Progenitor cell of endocrine pancreas (in vitro differentiated cells): ENCODE data around the gene SLC23A2. TPM values are rescaled to one million over a fixed set of nuclear protein-coding genes. Genes with fewer than 3 reads are reported as not detected.
"Not testable (repeated sequence)": the region's sequence is repeated elsewhere in the genome, so short reads cannot be mapped to it uniquely, and the experiment has no call there.

Experiments
- DNase-seq: peaks from one replicate; pipeline ENCODE4 v3.0.0; 2021; ENCODE audit warnings: low spot score; ENCODE audit not compliant: unreplicated experiment
- H3K27ac Mint-ChIP-seq: 2 replicates; pipeline ENCODE4 v1.8.0; 2021; ENCODE audit warnings: mild to moderate bottlenecking, moderate library complexity, mixed read lengths
- H3K27me3 Mint-ChIP-seq: 2 replicates; pipeline ENCODE4 v1.8.0; 2021; ENCODE audit warnings: mixed read lengths
- H3K36me3 Mint-ChIP-seq: 2 replicates; pipeline ENCODE4 v1.8.0; 2022; ENCODE audit warnings: mixed read lengths; ENCODE audit not compliant: insufficient read depth
- H3K4me1 Mint-ChIP-seq: 2 replicates; pipeline ENCODE4 v1.8.0; 2021; ENCODE audit warnings: low read depth, mixed read lengths
- H3K4me3 Mint-ChIP-seq: 2 replicates; pipeline ENCODE4 v1.8.0; 2021; ENCODE audit warnings: low read depth, mild to moderate bottlenecking, moderate library complexity, mixed read lengths
- H3K9me3 Mint-ChIP-seq: 2 replicates; pipeline ENCODE4 v1.8.0; 2021; ENCODE audit warnings: low read depth, mixed read lengths
- total RNA-seq: library from RNA; stranded (reverse); gene quantifications from 2 replicates; pipeline ENCODE4 v1.2.1, GENCODE V29; 2021
- TF ChIP-seq, protein P1 (sequence below): fragments of 200-600 bp; sonication (generic); IDR thresholded peaks from one replicate; pipeline ENCODE4 v1.5.0; 2021; ENCODE audit warnings: antibody characterized with exemption, mild to moderate bottlenecking; ENCODE audit not compliant: unreplicated experiment

SLC23A2 gene
- total RNA-seq, 1 donor from 2014 or later: 23.6 TPM

DNA sequence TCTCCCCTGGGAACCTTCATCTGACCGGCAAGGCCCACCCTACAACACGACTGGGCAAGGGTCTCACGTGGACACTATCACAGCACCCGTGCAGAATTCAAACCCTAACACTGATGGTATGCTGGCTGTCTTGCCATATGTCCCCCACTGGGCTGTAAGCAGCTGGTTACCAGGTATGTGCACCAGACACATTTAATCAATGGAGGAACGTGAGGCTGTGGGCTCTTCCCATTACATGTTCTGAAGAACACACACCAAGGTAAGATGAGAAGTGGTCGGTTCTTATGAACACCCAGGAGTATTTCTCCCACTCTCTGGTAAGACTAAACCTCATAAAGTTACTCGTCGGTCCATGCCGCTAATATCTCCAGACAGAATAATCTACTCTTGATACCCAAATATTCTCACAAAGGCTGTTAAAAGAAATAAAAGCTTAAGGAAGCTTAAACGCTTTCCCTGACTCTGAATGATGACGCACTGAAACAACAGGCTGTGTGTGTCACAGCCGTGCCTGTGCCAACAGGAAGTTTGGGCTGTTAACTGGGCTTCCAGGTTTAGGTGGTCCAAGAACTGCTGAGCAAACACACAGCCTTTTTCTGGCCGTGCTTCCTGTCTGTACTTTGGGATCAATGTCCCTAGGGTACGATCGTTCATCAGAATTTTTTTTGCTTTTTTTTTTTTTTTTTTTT lies 75.3 kb downstream of the SLC23A2 start:
- no peaks in the 10 kb centered on the region for H3K9me3 Mint-ChIP-seq
- H3K4me1 Mint-ChIP-seq: peaks cover 1% of the 10 kb centered on the region
- TF ChIP-seq, protein P1, sequence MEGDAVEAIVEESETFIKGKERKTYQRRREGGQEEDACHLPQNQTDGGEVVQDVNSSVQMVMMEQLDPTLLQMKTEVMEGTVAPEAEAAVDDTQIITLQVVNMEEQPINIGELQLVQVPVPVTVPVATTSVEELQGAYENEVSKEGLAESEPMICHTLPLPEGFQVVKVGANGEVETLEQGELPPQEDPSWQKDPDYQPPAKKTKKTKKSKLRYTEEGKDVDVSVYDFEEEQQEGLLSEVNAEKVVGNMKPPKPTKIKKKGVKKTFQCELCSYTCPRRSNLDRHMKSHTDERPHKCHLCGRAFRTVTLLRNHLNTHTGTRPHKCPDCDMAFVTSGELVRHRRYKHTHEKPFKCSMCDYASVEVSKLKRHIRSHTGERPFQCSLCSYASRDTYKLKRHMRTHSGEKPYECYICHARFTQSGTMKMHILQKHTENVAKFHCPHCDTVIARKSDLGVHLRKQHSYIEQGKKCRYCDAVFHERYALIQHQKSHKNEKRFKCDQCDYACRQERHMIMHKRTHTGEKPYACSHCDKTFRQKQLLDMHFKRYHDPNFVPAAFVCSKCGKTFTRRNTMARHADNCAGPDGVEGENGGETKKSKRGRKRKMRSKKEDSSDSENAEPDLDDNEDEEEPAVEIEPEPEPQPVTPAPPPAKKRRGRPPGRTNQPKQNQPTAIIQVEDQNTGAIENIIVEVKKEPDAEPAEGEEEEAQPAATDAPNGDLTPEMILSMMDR: no peak
- no peaks in the 10 kb centered on the region for H3K36me3 Mint-ChIP-seq
- no peaks in the 10 kb centered on the region for H3K27me3 Mint-ChIP-seq
- DNase-seq: no peak
- H3K4me3 Mint-ChIP-seq: no peak overlapping the region
- no peak overlapping the region for H3K27ac Mint-ChIP-seq

DNA sequence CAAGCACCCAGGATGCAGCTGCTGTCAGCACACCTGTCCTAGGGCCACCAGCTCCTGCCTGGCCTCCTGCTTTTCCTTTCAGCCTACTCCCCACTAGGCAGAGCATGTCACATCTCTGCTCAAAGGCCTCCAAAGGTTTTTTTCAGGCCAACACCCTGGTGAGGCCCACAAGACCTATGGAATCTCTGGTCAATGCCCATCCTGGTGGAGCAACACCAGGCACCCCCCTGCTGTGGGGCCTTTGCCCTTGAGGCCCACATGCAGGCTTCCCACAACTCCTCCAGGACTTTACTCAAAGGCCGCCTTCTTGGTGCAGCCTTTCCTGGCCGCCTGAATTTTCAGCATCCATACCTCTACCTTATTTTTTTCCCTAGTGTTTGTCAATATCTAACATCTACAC lies 76.9 kb downstream of the SLC23A2 start:
- Mint-ChIP-seq H3K4me1 (peaks cover 1% of the 10 kb centered on the region), H3K27ac (no peak overlapping the region), H3K36me3 (no peaks in the 10 kb centered on the region), H3K4me3 (no peak overlapping the region), H3K27me3 (no peaks in the 10 kb centered on the region), H3K9me3 (no peaks in the 10 kb centered on the region)
- no peak for DNase-seq
- TF ChIP-seq, protein P1: no peak

DNA sequence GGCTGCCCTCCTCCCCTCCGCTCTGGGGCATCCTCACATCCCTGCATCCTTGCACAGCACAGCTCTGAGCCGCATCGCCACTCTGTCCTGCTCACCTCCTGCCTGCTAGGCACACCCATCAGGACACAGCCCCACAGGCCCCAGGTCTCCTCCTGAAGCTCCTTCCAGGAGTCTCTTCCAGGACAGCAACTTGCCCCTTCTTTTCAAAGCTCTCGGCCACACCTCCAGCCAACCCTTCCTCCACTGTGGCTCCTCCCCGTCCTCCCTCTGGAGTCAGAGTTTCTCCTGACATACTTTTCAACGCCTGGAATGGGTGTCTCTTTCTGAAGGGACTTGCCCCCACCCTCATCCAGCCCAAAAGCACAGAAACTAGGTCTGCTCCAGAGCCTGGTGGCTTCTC lies 77.3 kb downstream of the SLC23A2 start:
- Mint-ChIP-seq H3K4me3 (no peak overlapping the region), H3K27ac (no peak overlapping the region), H3K36me3 (no peaks in the 10 kb centered on the region), H3K9me3 (no peaks in the 10 kb centered on the region), H3K27me3 (no peaks in the 10 kb centered on the region), H3K4me1 (peaks cover 1% of the 10 kb centered on the region)
- DNase-seq: no peak
- TF ChIP-seq, protein P1: no peak

DNA sequence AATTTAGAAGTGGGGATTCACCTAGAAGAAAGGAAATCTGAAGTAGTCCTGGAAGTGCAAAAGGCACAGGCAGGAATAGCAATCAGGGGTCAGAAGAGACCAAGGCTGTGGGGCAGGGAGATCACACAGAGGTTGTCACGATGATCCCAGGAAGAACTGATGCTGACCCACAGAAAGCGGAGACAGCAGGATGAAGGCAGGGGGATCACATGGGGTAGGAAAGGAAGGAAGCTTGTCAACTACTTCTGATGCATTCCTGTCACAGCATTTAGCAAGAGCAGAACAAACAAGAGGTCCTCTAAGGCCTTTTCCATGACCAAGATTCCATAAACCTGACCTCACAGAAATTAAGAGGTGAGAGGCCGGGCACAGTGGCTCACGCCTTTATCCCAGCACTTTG lies 79.1 kb downstream of the SLC23A2 start:
- H3K4me3 Mint-ChIP-seq: no peak overlapping the region
- H3K27ac Mint-ChIP-seq: no peak overlapping the region
- no peaks in the 10 kb centered on the region for H3K27me3 Mint-ChIP-seq
- TF ChIP-seq, protein P1: no peak
- DNase-seq: no peak
- H3K9me3 Mint-ChIP-seq: no peaks in the 10 kb centered on the region
- no peaks in the 10 kb centered on the region for H3K36me3 Mint-ChIP-seq
- peaks cover 1% of the 10 kb centered on the region for H3K4me1 Mint-ChIP-seq

DNA sequence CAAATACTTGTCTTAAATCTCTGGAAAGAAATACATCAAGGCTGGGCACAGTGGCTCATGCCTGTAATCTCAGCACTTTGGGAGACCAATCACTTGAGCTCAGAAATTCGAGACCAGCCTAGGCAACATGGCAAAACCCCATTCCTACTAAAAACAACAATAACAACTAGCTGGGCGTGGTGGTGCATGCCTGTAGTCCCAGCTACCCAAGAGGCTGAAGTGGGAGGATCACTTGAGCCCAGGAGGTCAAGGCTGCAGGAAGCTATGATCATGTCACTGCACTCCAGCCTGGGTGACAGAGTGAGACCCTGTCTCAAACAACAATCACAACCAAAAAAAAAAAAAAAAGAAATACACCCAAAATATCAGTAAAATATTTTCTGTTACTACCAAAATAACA lies 80.0 kb downstream of the SLC23A2 start:
- H3K4me3 Mint-ChIP-seq, DNase-seq, H3K36me3 Mint-ChIP-seq, H3K4me1 Mint-ChIP-seq, H3K27ac Mint-ChIP-seq, H3K27me3 Mint-ChIP-seq, H3K9me3 Mint-ChIP-seq: not testable (repeated sequence)

DNA sequence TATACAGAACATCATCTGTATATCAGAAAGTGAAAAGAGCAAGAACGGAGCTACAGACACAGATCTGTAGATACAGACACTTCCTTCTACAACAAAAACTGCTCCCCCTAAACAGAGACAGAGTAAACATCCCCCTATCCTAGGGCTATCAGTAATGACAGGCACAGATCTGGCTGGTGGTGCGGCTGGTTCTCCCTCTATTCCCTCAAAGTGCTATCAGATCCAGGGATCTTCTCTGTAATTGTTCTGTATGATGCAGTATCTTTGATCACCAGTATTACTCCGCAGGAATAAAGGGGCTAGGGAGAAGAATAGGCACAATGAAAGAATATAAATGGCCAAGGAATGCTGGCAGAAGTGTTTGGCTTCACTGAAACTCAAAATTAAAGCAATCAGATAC lies 80.7 kb downstream of the SLC23A2 start:
- Mint-ChIP-seq H3K27ac (no peak overlapping the region), H3K36me3 (no peaks in the 10 kb centered on the region), H3K27me3 (no peaks in the 10 kb centered on the region)

More for the DNA sequence above, 80.7 kb downstream of the SLC23A2 start:
- Mint-ChIP-seq H3K4me3 (no peak overlapping the region), H3K4me1 (no peaks in the 10 kb centered on the region), H3K9me3 (no peaks in the 10 kb centered on the region)
- no peak for DNase-seq
- TF ChIP-seq, protein P1: no peak
